NOMO-1 treated with DMSO at 0.1 percent for 48 hours (cell line): ENCODE results near the gene RTCB.
"Not testable (repeated sequence)": the region's sequence is repeated elsewhere in the genome, so short reads cannot be mapped to it uniquely, and the experiment has no call there.

ENCODE experiments used
- DNase-seq: peaks from one replicate; lab custom pipeline; 2025; ENCODE audit not compliant: unreplicated experiment; lab: John Stamatoyannopoulos, UW

Gene RTCB

GRCh38 chr22:32395107-32395506 is 16.9 kb downstream of the RTCB start:
- DNase-seq: no peak

GRCh38 chr22:32389685-32390084 is 22.4 kb downstream of the RTCB start:
- no peak for DNase-seq

GRCh38 chr22:32385681-32386080 is 26.4 kb downstream of the RTCB start:
- no peak for DNase-seq

- no peak for DNase-seq
These were observed 31.1 kb downstream of the RTCB start for GRCh38 chr22:32380991-32381390.

- DNase-seq: no peak
These were observed 33.3 kb downstream of the RTCB start for GRCh38 chr22:32378707-32379272.

- no peak for DNase-seq
These were observed 35.4 kb downstream of the RTCB start for GRCh38 chr22:32376681-32377080.

GRCh38 chr22:32375678-32376450 is 36.2 kb downstream of the RTCB start:
- DNase-seq: no peak

- DNase-seq: no peak
These were observed 47.8 kb downstream of the RTCB start for GRCh38 chr22:32364210-32364609.

- DNase-seq: no peak
These were observed 50.8 kb downstream of the RTCB start for GRCh38 chr22:32361257-32361656.

- not testable (repeated sequence) for DNase-seq
These were observed 52.0 kb downstream of the RTCB start for GRCh38 chr22:32360096-32360495.

- DNase-seq: not testable (repeated sequence)
These were observed 54.5 kb downstream of the RTCB start, which contains the start of gene RFPL3 for GRCh38 chr22:32357567-32357966. RFPL3 (plus strand) TSS chr22:32357867; CDS start chr22:32358072, 205 bp downstream.

GRCh38 chr22:32355760-32356159 is 56.3 kb downstream of the RTCB start:
- DNase-seq: no peak

GRCh38 chr22:32354360-32355351 is 57.4 kb downstream of the RTCB start:
- DNase-seq: no peak

GRCh38 chr22:32353840-32354239 is 58.2 kb downstream of the RTCB start:
- DNase-seq: no peak

GRCh38 chr22:32353292-32353691 is 58.8 kb downstream of the RTCB start:
- no peak for DNase-seq

GRCh38 chr22:32352681-32353080 is 59.4 kb downstream of the RTCB start:
- DNase-seq: no peak

GRCh38 chr22:32351875-32352274 is 60.2 kb downstream of the RTCB start:
- not testable (repeated sequence) for DNase-seq

GRCh38 chr22:32348031-32348611 is 63.9 kb downstream of the RTCB start:
- DNase-seq: no peak

- no peak for DNase-seq
These were observed 68.1 kb downstream of the RTCB start for GRCh38 chr22:32343941-32344340.

GRCh38 chr22:32342977-32343376 is 69.1 kb downstream of the RTCB start:
- DNase-seq: no peak

GRCh38 chr22:32341122-32341740 is 70.8 kb downstream of the RTCB start:
- DNase-seq: no peak
